Loucy (cell line): ENCODE data around the gene ARID1B.

Source experiments
- CTCF ChIP-seq: fragments of 200-600 bp; sonication (generic); conservative IDR thresholded peaks from 2 replicates; pipeline ENCODE4 v1.5.1; 2014; ENCODE audit warnings: mild to moderate bottlenecking, antibody characterized with exemption, low read length
- EZH2phosphoT487 ChIP-seq: fragments of 200-600 bp; IDR thresholded peaks from 2 replicates; pipeline ENCODE4 v1.6.1; 2018; ENCODE audit warnings: antibody characterized with exemption, mild to moderate bottlenecking, moderate library complexity, borderline replicate concordance

GRCh38 chr6:156795825-156796224 is 18.6 kb downstream of the ARID1B start:
- no peak for TF ChIP-seq CTCF
- TF ChIP-seq EZH2phosphoT487: no peak
